OCI-LY7 (cell line): ENCODE measurements around the gene SLX1A.

Experiments
- EZH2phosphoT487 ChIP-seq: fragments of 200-600 bp; sonication (generic); IDR thresholded peaks from 2 replicates; pipeline ENCODE4 v1.6.1; 2018; ENCODE audit warnings: low read depth, borderline replicate concordance, mild to moderate bottlenecking, mixed run types, antibody characterized with exemption, low read length, moderate library complexity, mixed read lengths
- TF ChIP-seq, protein P1 (sequence below): fragments of 200-600 bp; sonication (generic); conservative IDR thresholded peaks from 2 replicates; pipeline ENCODE4 v1.5.1; 2014; ENCODE audit warnings: mild to moderate bottlenecking, antibody characterized with exemption, low read length, moderate library complexity, mixed read lengths

DNA sequence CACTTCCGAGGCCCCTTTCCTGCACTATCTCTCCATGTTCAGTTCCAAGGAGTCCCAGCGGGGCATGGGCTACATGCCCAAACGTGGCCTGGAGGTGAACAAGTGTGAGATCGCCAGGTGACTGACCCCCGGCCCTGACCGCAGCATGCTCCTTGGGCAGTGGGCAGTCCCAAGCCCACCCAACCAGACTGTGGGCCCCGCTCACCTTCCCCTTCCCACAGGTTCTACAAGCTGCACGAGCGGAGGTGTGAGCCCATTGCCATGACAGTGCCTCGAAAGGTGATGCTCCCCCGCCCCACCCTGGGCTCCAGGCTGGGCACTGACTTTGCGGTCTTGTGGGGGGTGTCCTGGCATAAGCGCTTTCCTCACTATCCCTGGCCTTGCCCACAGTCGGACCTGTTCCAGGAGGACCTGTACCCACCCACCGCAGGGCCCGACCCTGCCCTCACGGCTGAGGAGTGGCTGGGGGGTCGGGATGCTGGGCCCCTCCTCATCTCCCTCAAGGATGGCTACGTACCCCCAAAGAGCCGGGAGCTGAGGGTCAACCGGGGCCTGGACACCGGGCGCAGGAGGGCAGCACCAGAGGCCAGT lies 5.6 kb upstream of the SLX1A start:
- TF ChIP-seq, protein P1, sequence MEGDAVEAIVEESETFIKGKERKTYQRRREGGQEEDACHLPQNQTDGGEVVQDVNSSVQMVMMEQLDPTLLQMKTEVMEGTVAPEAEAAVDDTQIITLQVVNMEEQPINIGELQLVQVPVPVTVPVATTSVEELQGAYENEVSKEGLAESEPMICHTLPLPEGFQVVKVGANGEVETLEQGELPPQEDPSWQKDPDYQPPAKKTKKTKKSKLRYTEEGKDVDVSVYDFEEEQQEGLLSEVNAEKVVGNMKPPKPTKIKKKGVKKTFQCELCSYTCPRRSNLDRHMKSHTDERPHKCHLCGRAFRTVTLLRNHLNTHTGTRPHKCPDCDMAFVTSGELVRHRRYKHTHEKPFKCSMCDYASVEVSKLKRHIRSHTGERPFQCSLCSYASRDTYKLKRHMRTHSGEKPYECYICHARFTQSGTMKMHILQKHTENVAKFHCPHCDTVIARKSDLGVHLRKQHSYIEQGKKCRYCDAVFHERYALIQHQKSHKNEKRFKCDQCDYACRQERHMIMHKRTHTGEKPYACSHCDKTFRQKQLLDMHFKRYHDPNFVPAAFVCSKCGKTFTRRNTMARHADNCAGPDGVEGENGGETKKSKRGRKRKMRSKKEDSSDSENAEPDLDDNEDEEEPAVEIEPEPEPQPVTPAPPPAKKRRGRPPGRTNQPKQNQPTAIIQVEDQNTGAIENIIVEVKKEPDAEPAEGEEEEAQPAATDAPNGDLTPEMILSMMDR: no peak
- no peak for TF ChIP-seq EZH2phosphoT487
